Fibroblast of lung (primary cell): Measurements from ENCODE around the gene CD83. TPM values are rescaled to one million over a fixed set of nuclear protein-coding genes. Genes with fewer than 3 reads are reported as not detected.

ENCODE experiments used
- DNase-seq, 2 donors: peaks; one replicate each; pipeline versions ENCODE4 v3.0.0 to v3.0.0-alpha.2; 2010; ENCODE audit warnings: low read depth in 2 of 2
- H2AFZ ChIP-seq: 2 replicates; pipeline ENCODE4 v1.5.1; 2012; ENCODE audit warnings: low read length, control low read depth, inconsistent platforms
- H3K27ac ChIP-seq: 2 replicates; pipeline ENCODE4 v1.5.1; 2011; ENCODE audit warnings: low read length, control low read depth; ENCODE audit not compliant: insufficient read depth
- H3K27me3 ChIP-seq: 2 replicates; pipeline ENCODE4 v1.5.1; 2011; ENCODE audit warnings: mild to moderate bottlenecking, low read length; ENCODE audit not compliant: control insufficient read depth, insufficient read depth
- H3K36me3 ChIP-seq: 2 replicates; pipeline ENCODE4 v1.5.1; 2011; ENCODE audit warnings: low read length; ENCODE audit not compliant: control insufficient read depth, insufficient read depth
- H3K4me1 ChIP-seq: 2 replicates; pipeline ENCODE4 v1.5.1; 2011; ENCODE audit warnings: low read length; ENCODE audit not compliant: control insufficient read depth, insufficient read depth; ENCODE audit errors: extremely low read depth
- H3K4me2 ChIP-seq: 2 replicates; pipeline ENCODE4 v1.5.1; 2011; ENCODE audit warnings: low read length, control low read depth; ENCODE audit not compliant: insufficient read depth; ENCODE audit errors: extremely low read depth
- H3K4me3 ChIP-seq, 4 experiments: fragments of 200-600 bp in 1 of 4; sonication (generic) in 1 of 4; replicated peaks in 1 of 4; 2 replicates each; pipeline ENCODE4 v1.5.1; 2011 to 2016; ENCODE audit warnings: low read length in 4 of 4, low read depth in 3 of 4, mild to moderate bottlenecking in 3 of 4, control low read depth in 2 of 4, inconsistent platforms in 1 of 4, mixed read lengths in 1 of 4; ENCODE audit not compliant: insufficient read depth in 1 of 4; ENCODE audit errors: control extremely low read depth in 1 of 4
- H3K79me2 ChIP-seq: 2 replicates; pipeline ENCODE4 v1.5.1; 2012; ENCODE audit warnings: mild to moderate bottlenecking, low read length, inconsistent platforms; ENCODE audit not compliant: control insufficient read depth, insufficient read depth
- H3K9ac ChIP-seq: 2 replicates; pipeline ENCODE4 v1.5.1; 2011; ENCODE audit warnings: mild to moderate bottlenecking, low read length, control low read depth; ENCODE audit not compliant: insufficient read depth
- H3K9me3 ChIP-seq: 2 replicates; pipeline ENCODE4 v1.5.1; 2012; ENCODE audit warnings: low read depth, low read length; ENCODE audit not compliant: control insufficient read depth, insufficient read depth
- H4K20me1 ChIP-seq: 2 replicates; pipeline ENCODE4 v1.5.1; 2011; ENCODE audit warnings: low read length; ENCODE audit not compliant: control insufficient read depth, insufficient read depth; ENCODE audit errors: extremely low read depth
- EZH2 ChIP-seq: IDR thresholded peaks from 2 replicates; pipeline ENCODE4 v1.5.1; 2012; ENCODE audit warnings: low read length, control low read depth, mild to moderate bottlenecking; ENCODE audit errors: missing control alignments
- polyA plus RNA-seq, 2 donors: library from polyadenylated mRNA; depleted of rRNA in 1 of 2; stranded (reverse) in 1 of 2; unstranded in 1 of 2; fragments of >200 nt; gene quantifications; 2 replicates each; pipeline ENCODE4 v1.2.1, GENCODE V29; 2011 to 2012; ENCODE audit warnings: missing spikeins in 1 of 2
- total RNA-seq: library from RNA; depleted of rRNA; stranded (reverse); fragments of >200 nt; gene quantifications from 2 replicates; pipeline ENCODE4 v1.2.1, GENCODE V29; 2014
- TF ChIP-seq, protein P1 (sequence below), 2 donors: IDR thresholded peaks in 1 of 2; conservative IDR thresholded peaks in 1 of 2; 1 replicate in 1 of 2; 2 replicates in 1 of 2; pipeline ENCODE4 v1.5.1; 2011 to 2012; ENCODE audit warnings: low read length in 2 of 2, control low read depth in 1 of 2, inconsistent platforms in 1 of 2, low read depth in 1 of 2, mild to moderate bottlenecking in 1 of 2

Gene CD83
- total and polyA plus RNA-seq, 2 donors (not counting 1 experiment from before 2014, with no cell fraction given), result 2.1 to 5.0 TPM

DNA sequence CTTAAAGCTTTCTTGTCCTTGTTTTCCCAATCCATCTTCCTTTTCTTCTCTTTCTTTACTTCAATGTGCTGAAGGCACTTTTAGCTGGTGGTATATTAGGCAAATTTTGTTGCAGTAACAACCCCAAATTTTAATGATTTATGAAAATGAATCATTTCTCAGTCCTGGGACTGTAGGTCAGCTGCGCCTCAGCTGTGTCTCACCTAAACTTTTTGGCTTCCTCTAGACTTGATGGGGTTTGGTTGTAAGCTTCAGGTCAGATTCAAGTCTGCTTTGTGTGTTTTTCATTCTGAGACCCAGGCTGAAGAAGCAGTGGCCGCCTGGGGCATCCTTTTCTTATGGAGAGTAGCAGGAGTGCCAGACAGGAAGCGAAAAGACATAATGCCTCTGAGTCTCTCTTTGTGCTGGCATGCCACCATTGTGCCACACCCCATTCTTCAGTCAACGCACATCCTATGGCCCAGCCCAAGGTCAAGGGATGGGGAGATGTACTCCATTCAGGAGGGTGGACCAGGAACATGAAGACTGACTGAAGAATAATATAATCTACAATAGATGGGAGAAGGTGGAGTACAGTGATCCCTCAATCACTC, 28.9 kb upstream of the CD83 start:
- no peak overlapping the region for H3K9ac ChIP-seq
- no peaks in the 10 kb centered on the region for H3K79me2 ChIP-seq
- H3K4me3 ChIP-seq, result no peak overlapping the region
- H3K4me1 ChIP-seq, result no peaks in the 10 kb centered on the region
- TF ChIP-seq, protein P1, sequence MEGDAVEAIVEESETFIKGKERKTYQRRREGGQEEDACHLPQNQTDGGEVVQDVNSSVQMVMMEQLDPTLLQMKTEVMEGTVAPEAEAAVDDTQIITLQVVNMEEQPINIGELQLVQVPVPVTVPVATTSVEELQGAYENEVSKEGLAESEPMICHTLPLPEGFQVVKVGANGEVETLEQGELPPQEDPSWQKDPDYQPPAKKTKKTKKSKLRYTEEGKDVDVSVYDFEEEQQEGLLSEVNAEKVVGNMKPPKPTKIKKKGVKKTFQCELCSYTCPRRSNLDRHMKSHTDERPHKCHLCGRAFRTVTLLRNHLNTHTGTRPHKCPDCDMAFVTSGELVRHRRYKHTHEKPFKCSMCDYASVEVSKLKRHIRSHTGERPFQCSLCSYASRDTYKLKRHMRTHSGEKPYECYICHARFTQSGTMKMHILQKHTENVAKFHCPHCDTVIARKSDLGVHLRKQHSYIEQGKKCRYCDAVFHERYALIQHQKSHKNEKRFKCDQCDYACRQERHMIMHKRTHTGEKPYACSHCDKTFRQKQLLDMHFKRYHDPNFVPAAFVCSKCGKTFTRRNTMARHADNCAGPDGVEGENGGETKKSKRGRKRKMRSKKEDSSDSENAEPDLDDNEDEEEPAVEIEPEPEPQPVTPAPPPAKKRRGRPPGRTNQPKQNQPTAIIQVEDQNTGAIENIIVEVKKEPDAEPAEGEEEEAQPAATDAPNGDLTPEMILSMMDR (conservative IDR thresholded peaks at IDR 0.05 in 1 of 2, IDR thresholded peaks at IDR 0.05 in 1 of 2; ENCODE audit: low read depth in 1 of 2, low read length in 2 of 2), result no peak
- no peak for TF ChIP-seq EZH2
- no peak overlapping the region for H3K4me2 ChIP-seq
- H2AFZ ChIP-seq, result no peak overlapping the region
- no peak for DNase-seq
- no peaks in the 10 kb centered on the region for H4K20me1 ChIP-seq
- H3K36me3 ChIP-seq, result no peaks in the 10 kb centered on the region
- H3K27me3 ChIP-seq, result peaks cover 4% of the 10 kb centered on the region
- no peak overlapping the region for H3K27ac ChIP-seq
- no peaks in the 10 kb centered on the region for H3K9me3 ChIP-seq

DNA sequence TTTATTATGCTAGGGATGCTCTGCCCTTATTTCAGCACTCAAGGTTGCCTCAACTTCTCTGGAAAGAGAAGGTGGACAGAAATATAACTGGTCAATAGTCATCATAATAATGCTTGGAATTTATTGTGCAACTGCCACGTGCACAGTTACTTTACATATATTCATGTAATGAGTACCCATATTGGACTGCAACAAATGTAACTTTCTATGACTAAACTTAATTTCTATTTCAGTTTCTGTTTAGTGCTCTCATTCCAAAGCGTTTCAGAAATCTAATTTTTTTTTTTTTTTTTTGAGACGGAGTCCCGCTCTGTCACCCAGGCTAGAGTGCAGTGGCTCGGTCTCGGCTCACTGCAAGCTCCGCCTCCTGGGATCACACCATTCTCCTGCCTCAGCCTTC, 28.3 kb upstream of the CD83 start:
- TF ChIP-seq EZH2, result no peak
- TF ChIP-seq, protein P1 (conservative IDR thresholded peaks at IDR 0.05 in 1 of 2, IDR thresholded peaks at IDR 0.05 in 1 of 2; ENCODE audit: low read depth in 1 of 2, low read length in 2 of 2), result no peak
- no peaks in the 10 kb centered on the region for H3K36me3 ChIP-seq
- no peaks in the 10 kb centered on the region for H4K20me1 ChIP-seq
- no peaks in the 10 kb centered on the region for H3K4me1 ChIP-seq
- no peak overlapping the region for H2AFZ ChIP-seq
- no peak overlapping the region for H3K27ac ChIP-seq
- no peak overlapping the region for H3K4me2 ChIP-seq
- H3K79me2 ChIP-seq, result no peaks in the 10 kb centered on the region
- peaks cover 4% of the 10 kb centered on the region for H3K27me3 ChIP-seq
- H3K9me3 ChIP-seq, result no peaks in the 10 kb centered on the region
- no peak for DNase-seq
- H3K4me3 ChIP-seq, result no peak overlapping the region
- no peak overlapping the region for H3K9ac ChIP-seq

DNA sequence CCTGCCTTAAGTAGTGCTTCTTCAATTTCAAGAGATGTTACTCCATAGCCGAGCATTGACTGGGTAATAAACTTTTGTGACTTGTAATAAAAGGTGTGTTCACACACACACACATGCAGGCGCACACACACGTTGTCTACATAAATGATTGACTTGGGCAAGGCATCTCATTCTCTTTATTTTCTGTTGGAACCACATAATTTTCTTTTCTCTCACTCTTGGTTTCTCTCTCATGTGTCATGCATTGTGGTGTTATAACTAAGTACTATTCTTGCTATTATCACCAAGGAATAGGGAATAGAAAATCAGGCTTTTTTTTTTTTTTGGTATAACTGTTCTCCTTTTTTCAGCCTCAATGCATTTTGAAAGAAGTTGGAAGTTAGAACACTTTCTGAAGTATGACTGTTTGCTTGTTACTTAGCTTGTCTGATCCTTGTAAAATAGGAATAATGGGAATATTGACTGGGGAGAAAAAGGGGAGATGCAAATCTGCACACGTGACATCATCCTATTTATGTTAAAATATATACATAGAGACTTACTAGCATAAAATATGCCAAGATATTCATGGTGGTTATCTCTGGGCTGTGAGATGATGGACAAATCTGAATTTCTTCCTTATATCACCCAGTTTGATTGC, 26.1 kb upstream of the CD83 start:
- TF ChIP-seq, protein P1 (conservative IDR thresholded peaks at IDR 0.05 in 1 of 2, IDR thresholded peaks at IDR 0.05 in 1 of 2; ENCODE audit: low read depth in 1 of 2, low read length in 2 of 2), result no peak
- TF ChIP-seq EZH2, result no peak

More for the DNA sequence above, 26.1 kb upstream of the CD83 start:
- H3K4me3 ChIP-seq, result no peak overlapping the region
- no peak overlapping the region for H2AFZ ChIP-seq
- H3K27me3 ChIP-seq, result no peaks in the 10 kb centered on the region
- H3K36me3 ChIP-seq, result no peaks in the 10 kb centered on the region
- no peaks in the 10 kb centered on the region for H3K79me2 ChIP-seq
- H4K20me1 ChIP-seq, result no peaks in the 10 kb centered on the region
- no peak overlapping the region for H3K27ac ChIP-seq
- no peak for DNase-seq
- H3K4me1 ChIP-seq, result no peaks in the 10 kb centered on the region
- H3K9me3 ChIP-seq, result no peaks in the 10 kb centered on the region
- H3K4me2 ChIP-seq, result no peak overlapping the region
- H3K9ac ChIP-seq, result no peak overlapping the region
